DMS114 treated with DMSO at 0.1 percent for 48 hours (cell line): ENCODE measurements around the gene SFSWAP.
"Not testable (repeated sequence)": the region's sequence is repeated elsewhere in the genome, so short reads cannot be mapped to it uniquely, and the experiment has no call there.

ENCODE experiments used
- DNase-seq: peaks from one replicate; lab custom pipeline; 2025; ENCODE audit not compliant: unreplicated experiment; lab: John Stamatoyannopoulos, UW

SFSWAP gene

DNA sequence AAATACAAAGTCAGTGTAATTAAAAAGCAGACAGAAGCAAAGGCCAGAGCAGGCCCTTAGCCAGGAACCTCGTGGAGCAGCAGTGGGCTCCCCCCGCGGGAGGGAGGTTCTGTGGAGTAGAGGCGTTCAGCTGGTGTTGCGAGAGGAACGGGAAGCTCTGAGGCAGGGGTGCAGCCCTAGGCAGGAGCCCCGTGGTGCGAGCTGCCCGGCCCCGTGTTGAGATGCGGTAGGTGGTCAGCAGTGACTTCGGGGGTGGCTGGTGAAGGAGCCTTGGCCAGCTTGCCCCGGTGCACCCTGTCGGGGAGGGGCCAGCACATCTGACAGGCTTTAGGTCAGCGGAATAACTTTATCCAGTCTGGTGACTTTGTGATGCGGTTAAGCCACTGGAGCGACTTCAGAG, 46.2 kb downstream of the SFSWAP start:
- no peak for DNase-seq

- DNase-seq, result no peak
Measured at GRCh38 chr12:131758016-131758739, 47.3 kb downstream of the SFSWAP start.

DNA sequence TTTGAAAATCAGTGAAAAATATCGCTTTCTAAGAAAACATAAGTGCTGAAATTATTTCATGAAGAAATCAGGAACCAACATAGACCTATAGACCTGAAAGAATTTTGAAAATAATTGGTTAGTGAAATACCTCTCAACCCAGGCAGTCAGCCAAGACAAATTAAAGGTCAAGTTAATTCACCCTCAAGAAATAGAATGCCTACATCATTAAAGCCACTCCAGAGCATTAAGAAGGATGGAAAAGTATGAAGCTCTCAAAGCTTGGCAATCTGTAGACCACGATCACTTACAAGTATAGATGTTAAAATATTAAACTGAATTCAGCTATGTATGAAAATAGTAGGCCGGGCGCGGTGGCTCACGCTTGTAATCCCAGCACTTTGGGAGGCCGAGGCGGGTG, 48.3 kb downstream of the SFSWAP start:
- no peak for DNase-seq

- DNase-seq, result no peak
Measured at GRCh38 chr12:131761638-131762037, 50.7 kb downstream of the SFSWAP start.

DNA sequence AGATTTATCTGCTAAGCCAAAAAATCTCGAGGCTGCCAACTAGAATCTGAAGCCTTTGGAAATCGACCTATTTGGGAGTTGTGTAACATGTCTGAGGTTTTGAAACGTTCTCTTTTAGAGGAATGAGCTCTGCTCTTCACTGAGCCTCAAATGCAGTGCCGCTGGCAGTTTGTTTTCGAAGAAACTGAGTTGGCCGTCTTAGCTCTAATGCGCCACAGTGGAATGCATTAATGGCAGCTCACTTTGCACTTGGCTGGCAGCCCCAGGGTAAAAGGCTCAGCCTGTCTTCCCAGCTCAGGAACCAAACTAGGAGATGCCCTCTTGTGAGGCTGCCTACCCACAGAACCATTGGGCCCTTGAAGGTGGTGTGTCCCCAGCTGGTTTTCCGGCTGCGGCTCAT, 53.8 kb downstream of the SFSWAP start:
- DNase-seq, result no peak

DNA sequence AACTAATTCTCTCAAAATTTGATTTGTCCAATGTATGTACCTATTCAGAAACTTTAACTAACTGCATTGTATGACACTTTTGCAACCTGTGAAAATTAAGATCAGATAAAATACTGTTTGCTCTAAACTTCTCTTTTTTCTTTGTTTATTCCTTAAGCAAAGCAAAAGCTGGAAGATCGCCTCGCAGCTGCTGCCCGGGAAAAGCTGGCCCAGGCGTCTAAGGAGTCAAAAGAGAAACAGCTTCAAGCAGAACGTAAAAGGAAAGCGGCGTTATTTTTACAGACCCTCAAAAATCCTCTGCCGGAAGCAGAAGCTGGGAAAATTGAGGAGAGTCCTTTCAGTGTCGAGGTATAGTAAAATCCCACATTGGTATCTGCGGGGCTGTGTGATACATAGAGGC, 55.1 kb downstream of the SFSWAP start:
- no peak for DNase-seq

DNA sequence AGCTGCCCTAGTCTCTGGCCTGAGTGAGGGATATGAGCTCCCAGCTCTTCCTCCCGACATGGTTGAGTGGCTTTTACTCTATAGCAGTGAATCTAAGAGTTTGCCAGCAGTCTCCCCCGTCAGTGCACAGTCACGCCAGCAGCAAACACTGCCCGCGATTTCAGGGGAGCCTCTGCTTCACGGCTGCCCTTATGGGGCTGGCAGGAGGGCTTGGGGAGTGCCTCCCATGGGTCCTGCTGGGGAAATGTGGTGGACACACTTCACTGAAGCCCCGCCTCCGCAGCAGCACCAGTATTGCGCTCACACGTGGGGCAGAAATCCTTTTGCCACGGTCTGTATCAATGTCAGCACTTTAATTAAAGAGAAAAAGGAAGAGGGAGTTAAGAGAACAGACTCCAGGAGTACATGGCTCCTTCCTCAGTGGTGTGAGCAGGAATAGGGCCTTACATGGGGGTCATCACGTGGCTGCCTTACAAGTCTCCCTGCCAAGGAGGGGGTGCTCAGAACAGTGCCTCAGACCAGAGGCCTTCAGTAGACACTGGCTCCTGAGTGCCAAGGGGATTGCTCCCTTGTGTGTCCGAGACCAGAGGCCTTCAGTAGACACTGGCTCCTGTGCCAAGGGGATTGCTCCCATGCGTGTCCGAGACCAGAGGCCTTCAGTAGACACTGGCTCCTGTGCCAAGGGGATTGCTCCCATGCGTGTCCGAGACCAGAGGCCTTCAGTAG, 55.7 kb downstream of the SFSWAP start:
- DNase-seq, result no peak

DNA sequence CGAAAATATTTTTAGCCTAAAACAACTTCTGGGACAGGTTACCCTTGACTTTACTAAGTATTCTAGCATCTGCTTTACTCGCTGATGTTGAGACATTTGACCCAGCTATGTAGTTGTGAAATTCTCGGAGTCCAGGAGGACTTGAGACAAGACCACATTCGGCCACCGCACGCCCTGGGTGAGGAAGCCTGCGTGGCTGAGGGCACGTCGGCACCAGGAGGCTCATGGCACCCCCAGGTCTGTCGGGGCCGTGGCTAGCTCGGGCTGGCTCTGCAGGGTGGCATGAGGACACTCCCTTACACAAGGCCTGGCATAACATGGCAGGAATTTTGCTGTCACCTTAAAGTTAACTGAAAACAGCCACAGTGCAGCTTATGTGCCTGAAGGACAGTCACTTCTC, 59.2 kb downstream of the SFSWAP start:
- no peak for DNase-seq

DNA sequence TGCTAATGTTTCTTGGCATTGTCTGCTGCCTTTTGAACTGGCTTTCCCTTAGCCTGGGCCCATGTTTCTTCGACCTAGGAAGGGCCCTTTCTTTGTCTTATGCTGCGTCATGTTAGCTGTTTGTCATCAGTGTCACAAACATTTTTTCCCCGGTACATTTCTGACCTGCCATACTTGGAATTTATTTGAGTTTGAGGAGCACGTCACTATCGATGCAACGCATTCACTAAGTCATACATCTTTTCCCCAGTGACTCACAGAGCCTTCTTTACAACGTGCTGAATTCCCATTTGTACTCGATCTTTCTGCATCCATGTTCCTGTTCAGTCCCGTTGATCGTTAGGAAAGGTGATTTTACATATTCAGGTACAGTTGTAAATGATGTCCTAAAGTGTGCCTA, 61.1 kb downstream of the SFSWAP start:
- DNase-seq, result no peak

DNA sequence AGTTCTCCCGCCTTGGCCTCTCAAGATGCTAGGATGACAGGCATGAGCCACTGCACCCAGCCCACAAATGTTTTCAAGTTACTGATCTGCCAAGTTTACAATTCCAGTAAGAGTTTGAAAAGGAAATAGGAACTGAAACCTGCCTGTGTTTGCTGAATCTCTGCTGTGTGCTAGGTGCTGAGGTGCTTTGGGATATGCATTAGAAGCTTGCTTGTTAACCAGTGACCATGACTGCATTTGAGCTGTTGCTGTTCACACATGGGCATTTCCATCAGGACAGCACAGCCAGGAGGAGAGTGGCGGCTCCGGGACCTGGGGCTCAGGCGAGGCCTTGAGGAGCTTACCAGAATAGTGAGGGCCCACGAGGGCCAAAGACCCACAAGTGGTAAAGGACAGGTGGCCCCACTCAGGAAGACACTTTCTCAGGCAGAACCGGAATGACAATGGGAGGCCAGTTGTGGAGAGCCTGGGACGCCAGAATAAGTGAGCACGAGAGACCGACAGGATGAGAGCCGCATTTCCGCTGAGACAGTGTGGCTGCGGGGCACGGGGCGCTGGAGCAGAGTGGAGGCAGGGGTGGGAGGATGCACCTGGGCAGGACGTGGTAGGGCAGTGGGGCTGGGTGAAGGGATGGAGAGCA, 62.8 kb downstream of the SFSWAP start:
- no peak for DNase-seq

DNA sequence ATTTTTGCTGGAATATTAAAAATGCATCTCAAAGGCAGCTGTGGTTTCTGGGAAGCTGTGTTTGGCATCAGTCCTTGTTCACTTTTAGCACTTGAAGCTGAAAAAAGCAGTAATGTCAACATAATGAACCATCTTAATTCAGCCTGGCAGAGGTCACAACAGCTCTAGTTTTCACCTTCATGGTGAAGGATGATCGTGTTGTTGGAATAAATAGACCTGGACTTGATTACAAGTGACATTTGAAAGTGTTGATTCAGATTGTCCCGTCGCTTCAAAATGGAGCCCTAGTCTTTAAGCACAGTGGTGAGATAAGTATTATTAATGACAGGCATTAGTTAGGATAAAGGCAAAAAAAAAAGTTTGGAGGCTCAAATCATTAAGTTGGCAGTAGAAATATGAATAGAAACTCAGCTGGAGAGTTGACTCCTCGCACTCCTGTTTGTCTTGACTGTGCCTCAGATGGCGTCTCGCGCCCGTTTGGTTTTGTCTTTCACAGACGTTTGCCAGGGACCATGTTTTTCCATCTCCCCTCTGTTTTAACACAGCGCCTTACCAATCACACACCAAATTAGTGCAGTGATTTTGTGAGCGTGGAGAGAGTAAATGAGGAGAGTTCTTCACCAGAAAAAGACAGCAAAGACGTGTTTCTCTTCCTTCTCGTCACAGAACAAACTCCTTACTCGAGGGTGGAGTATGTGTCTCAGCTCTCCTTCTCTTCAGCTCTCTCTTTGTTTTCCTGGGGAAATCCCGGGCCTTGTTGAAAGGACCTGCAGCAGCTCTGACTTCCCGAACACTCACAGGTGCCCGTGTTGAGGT, 63.9 kb downstream of the SFSWAP start:
- no peak for DNase-seq

DNA sequence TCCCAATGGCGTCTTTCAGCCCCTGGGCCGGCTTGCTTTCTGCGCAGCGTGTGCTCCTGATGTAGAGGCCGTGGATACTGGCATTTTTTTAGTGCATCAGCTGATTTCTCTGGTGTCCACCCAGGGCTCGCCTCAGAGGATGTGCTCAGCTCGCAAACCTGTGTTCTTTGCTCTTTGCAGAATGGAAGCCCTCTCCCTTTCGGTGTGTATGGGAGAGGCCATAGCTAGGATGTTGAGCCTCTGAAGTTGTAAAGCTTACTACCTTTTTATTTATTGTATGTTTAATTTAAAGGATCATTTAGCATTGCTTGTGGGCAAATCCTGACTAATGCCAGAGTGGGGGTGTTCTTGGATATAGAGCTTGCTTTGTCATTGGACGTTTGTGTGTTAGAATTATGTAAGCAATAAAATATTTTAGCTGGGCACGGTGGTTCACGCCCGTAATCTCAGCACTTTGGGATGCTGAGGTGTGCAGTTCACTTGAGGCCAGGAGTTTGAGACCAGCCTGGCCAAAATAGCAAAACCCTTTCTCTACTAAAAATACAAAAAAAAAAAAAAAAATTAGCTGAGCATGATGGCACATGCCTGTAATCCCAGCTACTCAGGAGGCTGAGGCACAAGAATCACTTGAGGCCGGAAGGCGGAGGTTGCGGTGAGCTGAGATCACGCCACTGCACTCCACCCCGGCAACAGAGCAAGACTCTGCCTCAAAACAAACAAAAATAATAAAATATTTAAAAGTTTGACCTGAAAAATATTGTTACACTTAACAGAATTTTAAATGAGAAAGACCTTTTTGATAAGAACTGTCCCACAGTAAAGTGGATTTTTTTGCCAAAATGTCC, 64.7 kb downstream of the SFSWAP start:
- DNase-seq, result no peak

DNA sequence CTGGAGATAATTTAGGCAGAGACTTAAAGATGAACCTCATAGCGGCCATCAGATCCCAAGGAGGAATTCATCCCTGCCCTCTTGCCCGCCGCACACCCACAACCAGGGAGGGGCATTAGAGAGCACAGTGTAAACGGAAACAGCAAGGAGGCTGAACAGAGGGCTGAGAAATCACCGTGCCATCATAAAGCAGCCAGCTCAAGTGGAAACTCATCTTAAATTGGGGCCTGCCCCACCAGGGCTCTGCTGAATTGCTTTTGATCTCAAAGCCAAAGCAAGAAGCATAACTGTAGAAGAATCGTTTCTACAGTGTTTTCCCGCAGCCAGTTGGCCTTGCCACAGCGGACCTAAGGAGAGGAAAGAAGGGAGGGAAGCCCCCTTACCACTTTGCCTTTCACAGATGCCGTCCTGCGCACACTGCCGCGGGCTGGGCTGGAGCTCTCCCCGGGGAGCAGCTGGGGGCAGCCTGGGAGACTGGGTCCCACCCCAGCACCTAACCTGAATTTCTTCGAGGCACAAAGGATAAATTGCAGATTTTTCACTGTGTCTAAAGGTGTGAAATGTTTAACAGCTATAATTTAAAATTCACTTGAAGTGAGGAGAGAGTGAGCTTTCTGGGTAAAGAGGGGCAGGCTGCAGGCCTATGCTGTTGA, 65.5 kb downstream of the SFSWAP start:
- no peak for DNase-seq

- not testable (repeated sequence) for DNase-seq
Measured at GRCh38 chr12:131777269-131777668, 66.4 kb downstream of the SFSWAP start.

GRCh38 chr12:131779027-131779426, 68.1 kb downstream of the SFSWAP start:
- no peak for DNase-seq

GRCh38 chr12:131782061-131782460, 71.2 kb downstream of the SFSWAP start:
- DNase-seq, result no peak

- DNase-seq, result no peak
Measured at GRCh38 chr12:131783915-131784541, 73.1 kb downstream of the SFSWAP start.

- no peak for DNase-seq
Measured at GRCh38 chr12:131784909-131785762, 74.2 kb downstream of the SFSWAP start.
